SK-N-SH (cell line): ENCODE results near the gene LUC7L3. TPM values are rescaled to one million over a fixed set of nuclear protein-coding genes. Genes with fewer than 3 reads are reported as not detected.

Experiments used
- CTCF ChIA-PET: fragments of 300-600, 350-600 bp; formaldehyde crosslinking; extraction: SDS; loops from one replicate; lab custom pipeline; 2021; lab: Yijun Ruan, JAX
- POLR2A ChIA-PET: fragments of 350-600 bp; sonication (Branson Sonifier 250); formaldehyde crosslinking; extraction: SDS; loops from one replicate; lab custom pipeline; 2020; ENCODE audit warnings: antibody characterized with exemption, inconsistent platforms; lab: Yijun Ruan, JAX
- DNase-seq: peaks from one replicate; pipeline ENCODE4 v3.0.0; 2012
- H2AFZ ChIP-seq: fragments of 200-600 bp; sonication (generic); 2 replicates; pipeline ENCODE4 v1.8.1; 2016; ENCODE audit warnings: antibody characterized with exemption, mild to moderate bottlenecking, low read depth
- H3F3A ChIP-seq: fragments of 200-600 bp; sonication (generic); replicated peaks from 2 replicates; pipeline ENCODE3; 2016; ENCODE audit warnings: antibody characterized with exemption, mild to moderate bottlenecking; ENCODE audit not compliant: insufficient read depth
- H3K27ac ChIP-seq, 2 experiments: fragments of 200-500 bp in 1 of 2; fragments of 200-600 bp in 1 of 2; sonication (Bioruptor generic) in 1 of 2; sonication (generic), shearing (Covaris generic) in 1 of 2; 2 replicates each; pipeline versions ENCODE4 v1.5.1 to v1.6.1; 2014 to 2016; ENCODE audit warnings: low read depth in 2 of 2, inconsistent platforms in 1 of 2, low read length in 1 of 2, mild to moderate bottlenecking in 1 of 2, mixed read lengths in 1 of 2
- H3K27me3 ChIP-seq: fragments of 200-600 bp; sonication (generic), shearing (Covaris generic); 2 replicates; pipeline ENCODE4 v1.6.1; 2016; ENCODE audit warnings: mixed run types; ENCODE audit not compliant: insufficient read depth
- H3K36me3 ChIP-seq, 2 experiments: fragments of 200-500 bp in 1 of 2; fragments of 200-600 bp in 1 of 2; sonication (Bioruptor generic) in 1 of 2; sonication (generic) in 1 of 2; replicated peaks in 1 of 2; 2 replicates each; pipeline versions ENCODE3 to v1.5.1; 2014 to 2016; ENCODE audit warnings: low read length in 1 of 2, mild to moderate bottlenecking in 1 of 2; ENCODE audit not compliant: insufficient read depth in 2 of 2, control insufficient read depth in 1 of 2
- H3K4me1 ChIP-seq, 2 experiments: fragments of 200-500 bp in 1 of 2; fragments of 200-600 bp in 1 of 2; sonication (Bioruptor generic) in 1 of 2; sonication (generic), shearing (Covaris generic) in 1 of 2; 2 replicates each; pipeline versions ENCODE4 v1.5.1 to v1.6.1; 2014 to 2016; ENCODE audit warnings: low read depth in 1 of 2, low read length in 1 of 2, mixed run types in 1 of 2; ENCODE audit not compliant: insufficient read depth in 2 of 2, control insufficient read depth in 1 of 2
- H3K4me2 ChIP-seq: fragments of 200-600 bp; sonication (generic), shearing (Covaris generic); 2 replicates; pipeline ENCODE4 v1.6.1; 2017; ENCODE audit warnings: mixed run types
- H3K4me3 ChIP-seq, 2 experiments: fragments of 200-500 bp in 1 of 2; fragments of 200-600 bp in 1 of 2; sonication (Bioruptor generic) in 1 of 2; sonication (generic), shearing (Covaris generic) in 1 of 2; 2 replicates each; pipeline versions ENCODE4 v1.5.1 to v1.8.1; 2014 to 2016; ENCODE audit warnings: low read depth in 2 of 2, inconsistent platforms in 1 of 2, low read length in 1 of 2, mild to moderate bottlenecking in 1 of 2, mixed read lengths in 1 of 2, moderate library complexity in 1 of 2
- H3K79me2 ChIP-seq: fragments of 200-600 bp; sonication (generic); 2 replicates; pipeline ENCODE4 v1.8.1; 2017; ENCODE audit warnings: mild to moderate bottlenecking; ENCODE audit not compliant: insufficient read depth
- H3K9ac ChIP-seq: fragments of 200-600 bp; sonication (generic); 2 replicates; pipeline ENCODE4 v1.6.1; 2017; ENCODE audit warnings: mixed run types
- H3K9me2 ChIP-seq: fragments of 200-600 bp; sonication (generic); 2 replicates; pipeline ENCODE4 v1.6.1; 2017; ENCODE audit warnings: mixed run types
- H3K9me3 ChIP-seq: fragments of 200-600 bp; sonication (generic); 2 replicates; pipeline ENCODE4 v1.6.1; 2017; ENCODE audit warnings: mixed run types, mild to moderate bottlenecking, moderate library complexity
- H4K20me1 ChIP-seq: fragments of 200-600 bp; sonication (generic); 2 replicates; pipeline ENCODE4 v1.6.1; 2017; ENCODE audit warnings: mild to moderate bottlenecking, mixed run types; ENCODE audit not compliant: insufficient read depth
- CHD2 ChIP-seq: fragments of 150-350 bp; IDR thresholded peaks from 2 replicates; pipeline ENCODE4 v1.6.1; 2018; ENCODE audit warnings: low read length; ENCODE audit not compliant: partially characterized antibody
- CTCF ChIP-seq: fragments of 200-600 bp; sonication (generic); IDR thresholded peaks from 2 replicates; pipeline ENCODE4 v1.6.1; 2017; ENCODE audit warnings: antibody characterized with exemption, mild to moderate bottlenecking, moderate library complexity
- ELF1 ChIP-seq: IDR thresholded peaks from 2 replicates; pipeline ENCODE4 v1.4.0; 2012
- EP300 ChIP-seq, 2 experiments: IDR thresholded peaks; 2 replicates each; pipeline versions ENCODE4 v1.4.0 to v1.6.1; 2012; ENCODE audit warnings: borderline replicate concordance in 1 of 2, low read depth in 1 of 2, low read length in 1 of 2
- FOXM1 ChIP-seq: IDR thresholded peaks from 2 replicates; pipeline ENCODE4 v1.4.0; 2012; ENCODE audit warnings: low read depth, mild to moderate bottlenecking
- GATA2 ChIP-seq: sonication (generic); formaldehyde crosslinking; IDR thresholded peaks from 2 replicates; pipeline ENCODE4 v1.5.0; 2020; ENCODE audit warnings: mild to moderate bottlenecking, missing genetic modification reagents
- MAX ChIP-seq: IDR thresholded peaks from 2 replicates; pipeline ENCODE4 v1.4.0; 2012; ENCODE audit warnings: low read depth
- MEF2A ChIP-seq: IDR thresholded peaks from 2 replicates; pipeline ENCODE4 v1.4.0; 2012; ENCODE audit warnings: low read depth, borderline replicate concordance
- MXI1 ChIP-seq: IDR thresholded peaks from 2 replicates; pipeline ENCODE4 v1.6.1; 2012; ENCODE audit warnings: mild to moderate bottlenecking, low read depth, low read length, improper control_type of control experiment
- PBX3 ChIP-seq: IDR thresholded peaks from 2 replicates; pipeline ENCODE4; 2012
- POLR2AphosphoS5 ChIP-seq: IDR thresholded peaks from 2 replicates; pipeline ENCODE4 v1.6.1; 2012; ENCODE audit warnings: low read depth, low read length
- RAD21 ChIP-seq: IDR thresholded peaks from 2 replicates; pipeline ENCODE4 v1.6.1; 2012; ENCODE audit warnings: mild to moderate bottlenecking, low read length
- RFX5 ChIP-seq: IDR thresholded peaks from 2 replicates; pipeline ENCODE4 v1.6.1; 2012; ENCODE audit warnings: mild to moderate bottlenecking, improper control_type of control experiment, low read length
- RXRA ChIP-seq: IDR thresholded peaks from 2 replicates; pipeline ENCODE4 v1.4.0; 2012; ENCODE audit warnings: low read depth, mild to moderate bottlenecking, borderline replicate concordance
- SIN3A ChIP-seq: IDR thresholded peaks from 2 replicates; pipeline ENCODE4 v1.6.1; 2012; ENCODE audit warnings: low read depth, mild to moderate bottlenecking, low read length, moderate library complexity, borderline replicate concordance
- SMC3 ChIP-seq: IDR thresholded peaks from 2 replicates; pipeline ENCODE4 v1.6.1; 2012; ENCODE audit warnings: low read depth, low read length, improper control_type of control experiment
- TAF1 ChIP-seq: IDR thresholded peaks from 2 replicates; pipeline ENCODE4 v1.6.1; 2012; ENCODE audit warnings: low read depth, mild to moderate bottlenecking, low read length, moderate library complexity, borderline replicate concordance
- YY1 ChIP-seq: IDR thresholded peaks from 2 replicates; pipeline ENCODE4 v1.4.0; 2012; ENCODE audit warnings: low read depth, mild to moderate bottlenecking
- ZBTB33 ChIP-seq: IDR thresholded peaks from 2 replicates; pipeline ENCODE4 v1.4.0; 2012; ENCODE audit warnings: low read depth, borderline replicate concordance
- WGBS: methylation state at CpG from one replicate; pipeline ENCODE4 v1.1.6; 2017; ENCODE audit warnings: low lambda C conversion rate; 5-methylcytosine and 5-hydroxymethylcytosine counted together
- polyA plus RNA-seq, 3 experiments: library from polyadenylated mRNA; depleted of rRNA; stranded (reverse); fragments of >200 nt; gene quantifications; 2 replicates each; pipeline ENCODE4 v1.2.3, GENCODE V29; 2012

LUC7L3 gene
- polyA plus RNA-seq, 1 of the 3 experiments (the other 2 are of a cell fraction), result 154 TPM

- Histone ChIP-seq H2AFZ (no peak overlapping the region), H3K27me3 (no peaks in the 10 kb centered on the region), H3K4me2 (no peak overlapping the region), H3K27ac (no peak overlapping the region), H3K36me3 (peaks cover 0 to 12% of the 10 kb centered on the region in 2 experiments), H3F3A (peaks cover 29% of the 10 kb centered on the region), H3K9ac (no peak overlapping the region), H4K20me1 (no peaks in the 10 kb centered on the region), H3K4me1 (peaks cover 21% of the 10 kb centered on the region in 2 experiments; a peak in 3 of 4 replicates), H3K9me2 (no peaks in the 10 kb centered on the region), H3K9me3 (no peaks in the 10 kb centered on the region), H3K79me2 (no peaks in the 10 kb centered on the region), H3K4me3 (no peak overlapping the region)
- 98% methylated on average over 24 of the region's 28 CpGs for WGBS
- ChIA-PET POLR2A (interaction anchor here (1.4 kb wide), 1 partner anchor 142 kb away, joined by 4 read pairs; no protein-coding TSS in a partner anchor), CTCF (interaction anchor here (1.0 to 21.2 kb wide), 12 partner anchors 8 to 137 kb away, joined by 3 to 799 read pairs (median 4); partner anchors contain the start of genes ABCC3, CACNA1G and SPATA20)
- DNase-seq, result no peak
- TF ChIP-seq TAF1 (no peak), PBX3 (no peak), FOXM1 (no peak), YY1 (no peak), RFX5 (no peak), ELF1 (no peak), MAX (no peak), RAD21 (no peak), POLR2AphosphoS5 (no peak), CTCF (no peak), CHD2 (no peak), RXRA (no peak), MEF2A (no peak), MXI1 (no peak), GATA2 (no peak), EP300 (IDR thresholded peaks at IDR 0.05; ENCODE audit: borderline replicate concordance in 1 of 2, low read depth in 1 of 2, low read length in 1 of 2) (no peak), ZBTB33 (no peak), SMC3 (no peak), SIN3A (no peak)
Observed at GRCh38 chr17:50683434-50684287, 35.7 kb upstream of the LUC7L3 start.
